ENCODE measurements around the gene FBXO31. TPM values are rescaled to one million over a fixed set of nuclear protein-coding genes. Genes with fewer than 3 reads are reported as not detected.

The FBXO31 gene
- total and polyA plus RNA-seq, 2 of the 13 experiments (the other 11 are each of a cell fraction or from before 2014, with no cell fraction given) = 92.4 to 101 TPM

- H3K9ac ChIP-seq (ENCODE audit: insufficient read depth, low read depth, low read length) = no peak overlapping the region
- peaks cover 94% of the 10 kb centered on the region for H4K20me1 ChIP-seq (ENCODE audit: insufficient read depth, low read length)
- 96% methylated on average over 8 of the region's 8 CpGs for WGBS (ENCODE audit: low lambda C conversion rate)
- H3K79me2 ChIP-seq (ENCODE audit: insufficient read depth, low read length) = peaks cover 92% of the 10 kb centered on the region
- no peaks in the 10 kb centered on the region for H3K27me3 ChIP-seq (ENCODE audit: control insufficient read depth in 1 of 2, insufficient read depth in 2 of 2, low read length in 2 of 2)
- POLR2A ChIA-PET = interaction anchor here (0.7 to 2.1 kb wide), 6 partner anchors 20 to 123 kb away, joined by 3 to 7 read pairs (median 4); partner anchors contain the start of gene FBXO31
- no peak for TF ChIP-seq FLYWCH1 (CRISPR knock-in tag; IDR thresholded peaks at IDR 0.05)
- no peak for TF ChIP-seq NPAS2 (CRISPR knock-in tag; IDR thresholded peaks at IDR 0.05; ENCODE audit: borderline replicate concordance)
- TF ChIP-seq POLR2G (IDR thresholded peaks at IDR 0.05; ENCODE audit: low read depth, low read length) = peak; percentile 2; the same call in 1 of the 2 replicates
- TF ChIP-seq AGO2 (optimal IDR thresholded peaks at IDR 0.05; ENCODE audit: low read depth, low read length) = peak; percentile 26
- TF ChIP-seq RBM22 (optimal IDR thresholded peaks at IDR 0.05; ENCODE audit: low read length) = peak; percentile 86
- TF ChIP-seq MIXL1 (CRISPR knock-in tag; IDR thresholded peaks at IDR 0.05) = no peak
- no peak for TF ChIP-seq ZBTB34 (CRISPR knock-in tag; IDR thresholded peaks at IDR 0.05)
- no TSS peak for BruUV-seq (replicated peaks)
- H3K27ac ChIP-seq (ENCODE audit: extremely low read length, insufficient read depth, low read length) = no peak overlapping the region
- CTCF ChIA-PET (ENCODE audit: low intra/inter-chr PET ratio, low total read pairs) = no interaction called here
- intact Hi-C loops (cut with micrococcal nuclease; ENCODE audit: unreplicated experiment) (no loop called here), in situ Hi-C loops (cut with HindIII; ENCODE audit: extremely low pct_ligation_motif_present, low pct_unique_long_range_greater_than_20kb) (no loop called here)
- no peak for FAIRE-seq
- DNase-seq (ENCODE audit: low spot score) = no peak
- H3K4me2 ChIP-seq (ENCODE audit: low read depth, low read length) = no peak overlapping the region
- H3K9me3 ChIP-seq (ENCODE audit: low read length) = no peaks in the 10 kb centered on the region
- ATAC-seq = no peak
- H3K36me3 ChIP-seq (replicated peaks in 1 of 2; ENCODE audit: control insufficient read depth in 1 of 2, insufficient read depth in 2 of 2, low read length in 2 of 2) = peaks cover 48 to 93% of the 10 kb centered on the region in 2 experiments
- H3K4me1 ChIP-seq (ENCODE audit: insufficient read depth, low read length) = peaks cover 9% of the 10 kb centered on the region
- no peak overlapping the region for H2AFZ ChIP-seq (ENCODE audit: low read length)
- no peak overlapping the region for H3K4me3 ChIP-seq (replicated peaks in 1 of 3; ENCODE audit: insufficient read depth in 1 of 3, low read depth in 2 of 3, low read length in 3 of 3)
These were observed 33.5 kb downstream of the FBXO31 start for GRCh38 chr16:87350031-87350430.

GRCh38 chr16:87348616-87349157, 34.9 kb downstream of the FBXO31 start:
- 98% methylated on average over 11 of the region's 13 CpGs for WGBS (ENCODE audit: low lambda C conversion rate)
- in situ Hi-C loops (cut with HindIII; ENCODE audit: extremely low pct_ligation_motif_present, low pct_unique_long_range_greater_than_20kb) (no loop called here), intact Hi-C loops (cut with micrococcal nuclease; ENCODE audit: unreplicated experiment) (no loop called here)
- FAIRE-seq (peak; percentile 8), ATAC-seq (no peak), DNase-seq (ENCODE audit: low spot score) (no peak)
- Histone ChIP-seq H3K36me3 (replicated peaks in 1 of 2; ENCODE audit: control insufficient read depth in 1 of 2, insufficient read depth in 2 of 2, low read length in 2 of 2) (peaks cover 54 to 90% of the 10 kb centered on the region in 2 experiments), H4K20me1 (ENCODE audit: insufficient read depth, low read length) (peaks cover 94% of the 10 kb centered on the region), H3K27ac (ENCODE audit: extremely low read length, insufficient read depth, low read length) (no peak overlapping the region), H3K9me3 (ENCODE audit: low read length) (no peaks in the 10 kb centered on the region), H3K9ac (ENCODE audit: insufficient read depth, low read depth, low read length) (no peak overlapping the region), H3K79me2 (ENCODE audit: insufficient read depth, low read length) (peaks cover 88% of the 10 kb centered on the region), H2AFZ (ENCODE audit: low read length) (no peak overlapping the region), H3K27me3 (ENCODE audit: control insufficient read depth in 1 of 2, insufficient read depth in 2 of 2, low read length in 2 of 2) (no peaks in the 10 kb centered on the region), H3K4me3 (replicated peaks in 1 of 3; ENCODE audit: insufficient read depth in 1 of 3, low read depth in 2 of 3, low read length in 3 of 3) (no peak overlapping the region), H3K4me1 (ENCODE audit: insufficient read depth, low read length) (no peaks in the 10 kb centered on the region), H3K4me2 (ENCODE audit: low read depth, low read length) (no peak overlapping the region)
- ChIA-PET POLR2A (interaction anchor here (1.2 to 2.1 kb wide), 2 partner anchors 34 to 40 kb away, joined by 4 to 5 read pairs; no protein-coding TSS in a partner anchor), CTCF (ENCODE audit: low intra/inter-chr PET ratio, low total read pairs) (no interaction called here)
- no TSS peak for BruUV-seq (replicated peaks)
- TF ChIP-seq ELF4 (CRISPR knock-in tag; IDR thresholded peaks at IDR 0.05; ENCODE audit: borderline replicate concordance) (no peak), POLR2AphosphoS5 (IDR thresholded peaks at IDR 0.05; ENCODE audit: low read depth, low read length) (0 out of 2 replicates have a peak, but pooled peaks have one; percentile 19), FOXO4 (CRISPR knock-in tag; conservative IDR thresholded peaks at IDR 0.05) (peak; percentile 89; the same call in 1 of the 2 replicates), ARID4A (CRISPR knock-in tag; IDR thresholded peaks at IDR 0.05; ENCODE audit: borderline replicate concordance) (0 out of 2 replicates have a peak, but pooled peaks have one; percentile 15)

Data from HepG2 (cell line).